Measurements from ENCODE around the gene ZSCAN5A.
"Not testable (repeated sequence)": the region's sequence is repeated elsewhere in the genome, so short reads cannot be mapped to it uniquely, and the experiment has no call there.

The ZSCAN5A gene

DNA sequence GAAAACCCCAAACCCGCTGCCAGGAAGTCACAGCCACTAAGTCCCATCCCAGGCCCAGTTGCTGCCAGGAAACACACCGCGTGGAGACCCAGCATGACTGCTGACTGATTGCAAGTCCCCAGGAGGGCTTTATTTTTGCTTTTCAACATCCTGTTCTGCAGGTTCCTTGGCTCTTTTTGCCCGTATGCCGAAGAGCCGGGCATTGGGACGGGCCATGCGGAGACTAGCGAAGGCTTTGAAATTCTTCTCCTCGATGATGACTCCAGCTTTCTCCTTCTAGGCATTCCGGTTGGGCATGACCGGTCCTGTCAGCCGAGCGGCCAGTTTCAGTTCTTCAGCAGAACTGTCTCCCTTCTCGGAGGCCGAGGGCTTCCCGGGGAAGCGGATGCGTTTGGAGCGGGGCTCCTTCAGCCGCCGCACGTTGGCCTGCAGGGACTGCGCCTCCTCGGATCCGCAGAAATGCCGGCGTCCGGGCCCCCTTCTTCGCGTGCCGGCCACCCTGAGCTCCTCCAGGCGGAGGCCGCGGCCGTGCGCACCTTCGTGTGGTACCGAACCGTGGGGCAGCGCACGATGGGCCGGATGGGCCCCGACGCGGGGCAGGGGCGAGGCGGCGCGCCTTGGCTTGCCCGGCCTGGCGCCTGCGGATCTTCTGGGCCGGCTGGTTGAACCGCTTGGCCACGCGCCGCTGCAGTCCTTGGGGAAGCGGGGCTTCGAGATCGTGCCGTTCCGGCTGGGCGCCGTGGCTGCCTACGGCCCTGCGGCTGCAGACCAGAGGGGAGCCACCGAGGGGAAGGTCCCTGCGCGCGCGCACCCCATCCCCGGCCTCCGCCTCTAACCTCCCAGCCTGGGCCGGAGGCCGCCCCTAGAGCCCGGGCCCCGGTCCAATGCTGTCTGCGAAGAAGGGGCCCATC is 97.3 kb downstream of the ZSCAN5A start:
- in situ Hi-C loops (cut with HindIII; ENCODE audit: low sequenced_read_pairs) = no loop called here

- in situ Hi-C loops (cut with HindIII; ENCODE audit: low sequenced_read_pairs) = no loop called here
These were observed 102.9 kb downstream of the ZSCAN5A start for GRCh38 chr19:56211718-56212117.

- in situ Hi-C loops (cut with HindIII; ENCODE audit: low sequenced_read_pairs) = not testable (repeated sequence)
These were observed 104.6 kb downstream of the ZSCAN5A start for GRCh38 chr19:56210036-56210435.

DNA sequence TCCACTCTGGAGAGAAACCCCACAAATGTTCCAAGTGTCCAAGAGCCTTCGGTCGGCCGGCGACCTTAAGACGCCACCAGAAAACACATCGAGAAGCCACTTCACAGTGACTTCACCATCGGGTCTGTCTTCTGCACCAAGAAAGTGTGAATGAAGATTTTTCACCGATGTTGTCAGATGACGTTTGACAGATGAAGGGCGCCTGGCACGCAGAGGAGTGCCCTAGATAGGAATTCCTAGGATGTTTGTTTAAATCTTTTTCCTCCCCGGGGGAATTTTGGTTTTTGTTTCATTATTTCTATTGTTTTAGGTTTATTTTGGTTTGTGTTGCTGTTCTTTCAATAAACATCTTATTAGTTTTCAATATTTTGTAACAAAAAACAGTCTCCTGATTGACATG is 105.5 kb downstream of the ZSCAN5A start:
- in situ Hi-C loops (cut with HindIII; ENCODE audit: low sequenced_read_pairs) = no loop called here

DNA sequence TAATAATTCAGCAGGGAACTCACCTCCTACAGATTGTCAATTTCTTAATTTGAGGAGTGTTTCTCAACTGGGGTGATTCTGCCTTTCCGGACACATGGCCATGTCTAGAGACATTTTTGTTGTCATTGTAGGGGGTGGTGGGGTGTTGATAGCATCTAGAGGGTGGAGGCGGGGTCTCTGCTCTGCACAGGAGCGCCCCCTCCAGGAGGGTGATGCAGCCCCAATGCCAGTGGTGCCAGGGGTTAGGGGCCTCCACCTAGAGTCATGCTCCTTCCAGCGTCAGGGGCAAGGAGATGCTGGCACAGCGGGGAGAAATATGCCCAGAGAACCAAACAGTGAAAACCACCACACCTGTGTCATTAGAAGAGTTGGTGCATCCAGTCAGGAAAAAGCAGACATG is 107.1 kb downstream of the ZSCAN5A start:
- in situ Hi-C loops (cut with HindIII; ENCODE audit: low sequenced_read_pairs) = not testable (repeated sequence)

DNA sequence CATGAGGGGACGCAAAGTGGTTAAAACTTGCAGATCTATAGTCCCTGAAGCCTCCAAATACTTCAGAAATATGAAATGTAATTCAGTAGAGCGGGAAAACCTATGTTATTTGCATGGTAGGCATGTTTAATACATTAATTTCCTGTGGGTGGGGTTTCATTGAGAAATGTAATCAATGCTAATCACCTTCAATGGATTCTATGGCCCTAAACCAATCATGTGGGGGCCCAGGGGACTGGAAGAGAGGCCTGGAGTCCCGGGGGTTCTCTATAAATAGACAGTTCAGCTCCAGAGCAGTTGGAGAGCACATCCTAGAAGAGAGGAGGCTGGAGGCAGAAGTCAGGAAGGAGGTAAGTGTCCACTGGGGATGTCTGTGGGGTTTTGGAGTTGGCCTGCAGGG is 112.7 kb downstream of the ZSCAN5A start, which contains the start of gene ZSCAN5C:
ZSCAN5C (plus strand) TSS at position 301 of the 400 bp plus-strand sequence. CDS start 3,641 bp downstream, outside the sequence.
- in situ Hi-C loops (cut with HindIII; ENCODE audit: low sequenced_read_pairs) = no loop called here

- in situ Hi-C loops (cut with HindIII; ENCODE audit: low sequenced_read_pairs) = no loop called here
These were observed 115.0 kb downstream of the ZSCAN5A start for GRCh38 chr19:56199687-56200086.

- in situ Hi-C loops (cut with HindIII; ENCODE audit: low sequenced_read_pairs) = not testable (repeated sequence)
These were observed 117.0 kb downstream of the ZSCAN5A start, which contains the start of gene ZSCAN5B for GRCh38 chr19:56197646-56198045. Gene ZSCAN5B, minus strand, starts transcription at chr19:56197783. Its CDS starts 4,731 bp downstream, at chr19:56193052.

DNA sequence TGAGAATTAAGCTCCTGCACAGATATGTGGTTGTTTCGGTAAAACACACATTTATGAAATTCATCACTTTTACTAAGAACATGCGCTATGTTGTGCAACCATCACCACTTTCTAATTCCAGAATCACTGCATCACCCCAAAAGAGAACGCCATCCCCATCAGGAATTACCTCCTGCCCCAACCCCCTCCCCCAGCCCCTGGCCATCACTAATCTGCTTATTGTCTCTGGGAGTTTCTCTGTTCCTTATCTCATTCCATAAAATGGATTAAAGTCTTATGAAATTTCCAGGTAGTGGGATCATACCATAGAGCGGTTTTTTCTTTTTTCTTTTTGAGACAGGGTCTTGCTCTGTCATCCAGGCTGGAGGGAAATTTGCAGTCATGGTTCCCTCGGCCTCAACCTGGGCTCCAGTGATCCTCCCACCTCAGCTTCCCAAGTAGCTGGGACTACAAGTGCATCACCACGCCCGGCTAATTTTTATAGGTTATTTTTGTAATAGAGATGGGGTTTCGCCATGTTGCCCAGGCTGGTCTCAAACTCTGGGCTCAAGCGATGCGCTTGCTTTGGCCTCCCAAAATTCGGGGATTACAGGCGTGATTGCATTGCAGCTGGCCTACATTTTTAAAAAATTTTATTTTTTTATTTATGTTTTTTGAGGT is 120.5 kb downstream of the ZSCAN5A start:
- in situ Hi-C loops (cut with HindIII; ENCODE audit: low sequenced_read_pairs) = no loop called here

- in situ Hi-C loops (cut with HindIII; ENCODE audit: low sequenced_read_pairs) = no loop called here
These were observed 122.9 kb downstream of the ZSCAN5A start for GRCh38 chr19:56191711-56192110.

DNA sequence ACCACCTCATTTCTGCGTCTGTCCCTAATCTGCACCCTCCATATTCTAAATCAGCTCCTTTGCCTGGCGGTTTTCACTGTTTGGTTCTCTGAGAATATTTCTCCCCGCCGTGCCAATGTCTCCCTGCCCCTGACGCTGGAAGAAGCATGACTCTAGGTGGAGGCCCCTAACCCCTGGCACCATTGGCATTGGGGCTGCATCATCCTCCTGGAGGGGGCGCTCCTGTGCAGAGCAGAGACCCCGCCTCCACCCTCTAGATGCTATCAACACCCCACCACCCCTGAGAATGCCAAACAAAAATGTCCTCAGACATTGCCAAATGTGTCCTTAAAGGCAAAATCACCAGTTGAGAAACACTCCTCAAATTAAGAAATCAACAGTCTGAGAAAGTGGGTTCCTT is 123.5 kb downstream of the ZSCAN5A start:
- in situ Hi-C loops (cut with HindIII; ENCODE audit: low sequenced_read_pairs) = no loop called here

GRCh38 chr19:56189785-56190184 is 124.9 kb downstream of the ZSCAN5A start:
- in situ Hi-C loops (cut with HindIII; ENCODE audit: low sequenced_read_pairs) = no loop called here

GRCh38 chr19:56177564-56178243 is 136.9 kb downstream of the ZSCAN5A start:
- in situ Hi-C loops (cut with HindIII; ENCODE audit: low sequenced_read_pairs) = no loop called here

DNA sequence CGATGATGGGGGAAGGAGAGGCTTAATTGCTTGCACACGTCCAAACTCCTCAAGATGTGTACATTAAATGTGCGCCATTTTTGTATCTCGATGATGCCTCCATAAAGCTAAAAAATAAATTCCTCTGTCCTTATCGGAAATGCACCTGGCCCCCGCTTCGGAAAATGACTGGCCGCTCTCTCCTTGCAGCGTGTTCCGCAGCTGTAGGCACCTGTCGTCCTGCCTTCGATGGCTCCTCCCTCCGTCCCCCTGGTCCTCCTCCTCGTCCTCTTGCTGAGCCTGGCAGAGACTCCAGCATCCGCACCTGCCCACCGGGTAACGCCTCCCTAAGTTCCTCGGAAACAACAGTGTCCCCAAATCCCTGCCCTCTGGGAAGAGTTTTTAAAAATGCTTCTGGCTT is 137.8 kb downstream of the ZSCAN5A start:
- in situ Hi-C loops (cut with HindIII; ENCODE audit: low sequenced_read_pairs) = no loop called here

- in situ Hi-C loops (cut with HindIII; ENCODE audit: low sequenced_read_pairs) = not testable (repeated sequence)
These were observed 138.3 kb downstream of the ZSCAN5A start for GRCh38 chr19:56176310-56176709.

GRCh38 chr19:56175861-56176307 is 138.8 kb downstream of the ZSCAN5A start, which contains the start of gene GALP:
Gene GALP, plus strand, starts transcription at chr19:56176008. Its CDS starts 1,101 bp downstream, at chr19:56177109.
- in situ Hi-C loops (cut with HindIII; ENCODE audit: low sequenced_read_pairs) = not testable (repeated sequence)

- in situ Hi-C loops (cut with HindIII; ENCODE audit: low sequenced_read_pairs) = no loop called here
These were observed 140.1 kb downstream of the ZSCAN5A start for GRCh38 chr19:56174550-56174949.

DNA sequence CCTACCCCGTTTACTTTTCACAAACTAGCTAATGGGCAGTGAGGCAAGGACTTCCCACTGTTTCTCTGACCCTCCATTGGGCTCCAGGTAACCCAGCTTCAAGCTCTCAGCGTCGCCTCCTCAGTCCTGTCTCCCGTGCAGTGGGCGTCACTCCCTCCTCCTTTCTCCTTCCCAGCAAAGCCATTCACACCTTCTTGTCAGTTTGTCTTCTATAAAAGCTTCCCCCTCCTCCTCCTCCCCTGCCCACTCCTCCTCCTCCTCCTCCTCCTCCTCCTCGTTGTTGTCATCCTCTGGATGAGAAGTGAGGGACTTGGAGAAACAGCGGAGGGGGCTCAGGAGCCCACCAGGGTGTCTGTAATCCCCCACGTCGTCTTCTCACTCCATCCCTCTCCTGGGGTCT is 140.6 kb downstream of the ZSCAN5A start:
- in situ Hi-C loops (cut with HindIII; ENCODE audit: low sequenced_read_pairs) = no loop called here

All from DLD1 (cell line).